GM06990 (cell line): ENCODE measurements around the gene KRT9.
"Not testable (repeated sequence)": the region's sequence is repeated elsewhere in the genome, so short reads cannot be mapped to it uniquely, and the experiment has no call there.

Experiments used
- DNase-seq: peaks from one replicate; pipeline ENCODE4 v3.0.0-alpha.2; 2011; ENCODE audit not compliant: insufficient read length; ENCODE audit errors: extremely low read depth
- H3K27me3 ChIP-seq: replicated peaks from 2 replicates; pipeline ENCODE4 v1.6.0; 2011; ENCODE audit warnings: low read length; ENCODE audit not compliant: control insufficient read depth, insufficient read depth
- H3K36me3 ChIP-seq: 2 replicates; pipeline ENCODE4 v1.5.1; 2011; ENCODE audit warnings: low read length; ENCODE audit not compliant: control insufficient read depth, insufficient read depth
- H3K4me3 ChIP-seq: replicated peaks from 2 replicates; pipeline ENCODE4 v1.5.1; 2011; ENCODE audit warnings: low read depth, mild to moderate bottlenecking, control low read depth, low read length
- CTCF ChIP-seq: IDR thresholded peaks from 2 replicates; pipeline ENCODE4 v1.5.1; 2011; ENCODE audit warnings: low read length, control low read depth, mild to moderate bottlenecking, inconsistent platforms; ENCODE audit not compliant: insufficient read depth, poor library complexity, severe bottlenecking

Gene KRT9

GRCh38 chr17:41583137-41584127 lies 11.6 kb upstream of the KRT9 start:
- no peak for DNase-seq
- TF ChIP-seq CTCF: no peak
- Histone ChIP-seq H3K4me3 (no peak overlapping the region), H3K36me3 (no peaks in the 10 kb centered on the region), H3K27me3 (peaks cover 1% of the 10 kb centered on the region; the same call in 1 of the 2 replicates)

- not testable (repeated sequence) for H3K27me3 ChIP-seq, DNase-seq, H3K4me3 ChIP-seq, H3K36me3 ChIP-seq
Measured at GRCh38 chr17:41582061-41582968, 10.5 kb upstream of the KRT9 start.

GRCh38 chr17:41581366-41582060 lies 9.7 kb upstream of the KRT9 start:
- no peak for DNase-seq

GRCh38 chr17:41580687-41581365 lies 9.0 kb upstream of the KRT9 start:
- no peak for TF ChIP-seq CTCF
- peaks cover 1% of the 10 kb centered on the region; the same call in 1 of the 2 replicates for H3K27me3 ChIP-seq
- H3K4me3 ChIP-seq: no peak overlapping the region
- no peaks in the 10 kb centered on the region for H3K36me3 ChIP-seq
- no peak for DNase-seq

More at GRCh38 chr17:41581366-41582060, 9.7 kb upstream of the KRT9 start:
- Histone ChIP-seq H3K4me3 (no peak overlapping the region), H3K36me3 (no peaks in the 10 kb centered on the region), H3K27me3 (peaks cover 1% of the 10 kb centered on the region; the same call in 1 of the 2 replicates)
- TF ChIP-seq CTCF: no peak

- Histone ChIP-seq H3K27me3 (peaks cover 1% of the 10 kb centered on the region; the same call in 1 of the 2 replicates), H3K36me3 (no peaks in the 10 kb centered on the region), H3K4me3 (no peak overlapping the region)
- TF ChIP-seq CTCF: no peak
- DNase-seq: no peak
Measured at GRCh38 chr17:41580244-41580575, 8.4 kb upstream of the KRT9 start.
